SK-N-MC (cell line): ENCODE measurements around the gene TMEM144.

Experiments used
- EZH2 ChIP-seq: fragments of 200-600 bp; sonication (generic); IDR thresholded peaks from one replicate; pipeline ENCODE4 v1.6.1; 2017; ENCODE audit warnings: antibody characterized with exemption
- POLR2AphosphoS5 ChIP-seq: IDR thresholded peaks from 2 replicates; pipeline ENCODE4 v1.6.1; 2012; ENCODE audit warnings: mild to moderate bottlenecking, low read depth, low read length, borderline replicate concordance

DNA sequence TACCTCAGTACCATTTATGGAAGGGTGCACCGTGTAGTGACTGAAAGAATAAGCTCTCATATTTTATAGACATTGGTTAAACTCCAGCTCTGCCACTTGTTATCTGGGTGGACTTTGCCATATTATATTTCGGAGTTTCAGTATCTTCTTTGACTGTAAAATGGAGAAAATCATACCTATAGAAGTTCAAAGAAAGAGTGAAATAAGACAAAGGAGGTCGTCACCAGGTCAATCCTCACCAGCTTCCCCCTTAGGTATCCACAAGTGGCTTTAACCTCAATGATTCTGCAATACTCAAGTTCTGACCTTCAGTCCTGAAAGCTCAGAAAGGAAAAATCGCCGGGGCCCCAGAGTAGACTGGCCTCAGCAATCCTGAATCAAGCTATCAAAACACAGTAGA lies 64.3 kb downstream of the TMEM144 start:
- TF ChIP-seq EZH2 (no peak), POLR2AphosphoS5 (no peak)
